Esophagus squamous epithelium (tissue), 4 donors: Measurements from ENCODE around the gene SNRPD2.

ENCODE experiments used
- CTCF ChIP-seq, 6 experiments: fragments of 450-650 bp in 4 of 6; fragments of 200-600 bp in 2 of 6; sonication (generic) in 2 of 6; IDR thresholded peaks; one replicate each; pipeline ENCODE4 v1.5.1; 2016 to 2019; ENCODE audit warnings: antibody characterized with exemption in 6 of 6, mild to moderate bottlenecking in 4 of 6, moderate library complexity in 4 of 6
- POLR2A ChIP-seq, 4 donors: fragments of 450-650 bp; IDR thresholded peaks; one replicate each; pipeline ENCODE4 v1.6.1; 2017; ENCODE audit warnings: antibody characterized with exemption in 4 of 4, mild to moderate bottlenecking in 4 of 4, moderate library complexity in 3 of 4

- TF ChIP-seq CTCF (IDR thresholded peaks at IDR 0.05) (no peak), POLR2A (IDR thresholded peaks at IDR 0.05) (no peak)
Observed at GRCh38 chr19:45705710-45706415, 14.1 kb upstream of the SNRPD2 start.
